SK-N-SH (cell line): ENCODE results near the gene AIP. TPM values are rescaled to one million over a fixed set of nuclear protein-coding genes. Genes with fewer than 3 reads are reported as not detected.

Experiments used
- CTCF ChIA-PET: fragments of 300-600, 350-600 bp; formaldehyde crosslinking; extraction: SDS; loops from one replicate; lab custom pipeline; 2021; lab: Yijun Ruan, JAX
- POLR2A ChIA-PET: fragments of 350-600 bp; sonication (Branson Sonifier 250); formaldehyde crosslinking; extraction: SDS; loops from one replicate; lab custom pipeline; 2020; ENCODE audit warnings: antibody characterized with exemption, inconsistent platforms; lab: Yijun Ruan, JAX
- DNase-seq: peaks from one replicate; pipeline ENCODE4 v3.0.0; 2012
- H2AFZ ChIP-seq: fragments of 200-600 bp; sonication (generic); 2 replicates; pipeline ENCODE4 v1.8.1; 2016; ENCODE audit warnings: antibody characterized with exemption, mild to moderate bottlenecking, low read depth
- H3F3A ChIP-seq: fragments of 200-600 bp; sonication (generic); replicated peaks from 2 replicates; pipeline ENCODE3; 2016; ENCODE audit warnings: antibody characterized with exemption, mild to moderate bottlenecking; ENCODE audit not compliant: insufficient read depth
- H3K27ac ChIP-seq, 2 experiments: fragments of 200-500 bp in 1 of 2; fragments of 200-600 bp in 1 of 2; sonication (Bioruptor generic) in 1 of 2; sonication (generic), shearing (Covaris generic) in 1 of 2; 2 replicates each; pipeline versions ENCODE4 v1.5.1 to v1.6.1; 2014 to 2016; ENCODE audit warnings: low read depth in 2 of 2, inconsistent platforms in 1 of 2, low read length in 1 of 2, mild to moderate bottlenecking in 1 of 2, mixed read lengths in 1 of 2
- H3K27me3 ChIP-seq: fragments of 200-600 bp; sonication (generic), shearing (Covaris generic); 2 replicates; pipeline ENCODE4 v1.6.1; 2016; ENCODE audit warnings: mixed run types; ENCODE audit not compliant: insufficient read depth
- H3K36me3 ChIP-seq, 2 experiments: fragments of 200-500 bp in 1 of 2; fragments of 200-600 bp in 1 of 2; sonication (Bioruptor generic) in 1 of 2; sonication (generic) in 1 of 2; replicated peaks in 1 of 2; 2 replicates each; pipeline versions ENCODE3 to v1.5.1; 2014 to 2016; ENCODE audit warnings: low read length in 1 of 2, mild to moderate bottlenecking in 1 of 2; ENCODE audit not compliant: insufficient read depth in 2 of 2, control insufficient read depth in 1 of 2
- H3K4me1 ChIP-seq, 2 experiments: fragments of 200-500 bp in 1 of 2; fragments of 200-600 bp in 1 of 2; sonication (Bioruptor generic) in 1 of 2; sonication (generic), shearing (Covaris generic) in 1 of 2; 2 replicates each; pipeline versions ENCODE4 v1.5.1 to v1.6.1; 2014 to 2016; ENCODE audit warnings: low read depth in 1 of 2, low read length in 1 of 2, mixed run types in 1 of 2; ENCODE audit not compliant: insufficient read depth in 2 of 2, control insufficient read depth in 1 of 2
- H3K4me2 ChIP-seq: fragments of 200-600 bp; sonication (generic), shearing (Covaris generic); 2 replicates; pipeline ENCODE4 v1.6.1; 2017; ENCODE audit warnings: mixed run types
- H3K4me3 ChIP-seq, 2 experiments: fragments of 200-500 bp in 1 of 2; fragments of 200-600 bp in 1 of 2; sonication (Bioruptor generic) in 1 of 2; sonication (generic), shearing (Covaris generic) in 1 of 2; 2 replicates each; pipeline versions ENCODE4 v1.5.1 to v1.8.1; 2014 to 2016; ENCODE audit warnings: low read depth in 2 of 2, inconsistent platforms in 1 of 2, low read length in 1 of 2, mild to moderate bottlenecking in 1 of 2, mixed read lengths in 1 of 2, moderate library complexity in 1 of 2
- H3K79me2 ChIP-seq: fragments of 200-600 bp; sonication (generic); 2 replicates; pipeline ENCODE4 v1.8.1; 2017; ENCODE audit warnings: mild to moderate bottlenecking; ENCODE audit not compliant: insufficient read depth
- H3K9ac ChIP-seq: fragments of 200-600 bp; sonication (generic); 2 replicates; pipeline ENCODE4 v1.6.1; 2017; ENCODE audit warnings: mixed run types
- H3K9me2 ChIP-seq: fragments of 200-600 bp; sonication (generic); 2 replicates; pipeline ENCODE4 v1.6.1; 2017; ENCODE audit warnings: mixed run types
- H3K9me3 ChIP-seq: fragments of 200-600 bp; sonication (generic); 2 replicates; pipeline ENCODE4 v1.6.1; 2017; ENCODE audit warnings: mixed run types, mild to moderate bottlenecking, moderate library complexity
- H4K20me1 ChIP-seq: fragments of 200-600 bp; sonication (generic); 2 replicates; pipeline ENCODE4 v1.6.1; 2017; ENCODE audit warnings: mild to moderate bottlenecking, mixed run types; ENCODE audit not compliant: insufficient read depth
- CHD2 ChIP-seq: fragments of 150-350 bp; IDR thresholded peaks from 2 replicates; pipeline ENCODE4 v1.6.1; 2018; ENCODE audit warnings: low read length; ENCODE audit not compliant: partially characterized antibody
- ELF1 ChIP-seq: IDR thresholded peaks from 2 replicates; pipeline ENCODE4 v1.4.0; 2012
- EZH2phosphoT487 ChIP-seq: fragments of 200-600 bp; sonication (generic); IDR thresholded peaks from 2 replicates; pipeline ENCODE4 v1.6.1; 2017; ENCODE audit warnings: low read depth, mixed run types, mild to moderate bottlenecking, antibody characterized with exemption, moderate library complexity, borderline replicate concordance
- FOSL2 ChIP-seq: IDR thresholded peaks from 2 replicates; pipeline ENCODE4 v1.4.0; 2012; ENCODE audit warnings: low read depth, mild to moderate bottlenecking, moderate library complexity, borderline replicate concordance
- GABPA ChIP-seq: IDR thresholded peaks from 2 replicates; pipeline ENCODE4 v1.4.0; 2012; ENCODE audit warnings: low read depth, mild to moderate bottlenecking
- GATA2 ChIP-seq: sonication (generic); formaldehyde crosslinking; IDR thresholded peaks from 2 replicates; pipeline ENCODE4 v1.5.0; 2020; ENCODE audit warnings: mild to moderate bottlenecking, missing genetic modification reagents
- MAX ChIP-seq: IDR thresholded peaks from 2 replicates; pipeline ENCODE4 v1.4.0; 2012; ENCODE audit warnings: low read depth
- MEF2A ChIP-seq: IDR thresholded peaks from 2 replicates; pipeline ENCODE4 v1.4.0; 2012; ENCODE audit warnings: low read depth, borderline replicate concordance
- PBX3 ChIP-seq: IDR thresholded peaks from 2 replicates; pipeline ENCODE4; 2012
- RCOR1 ChIP-seq: fragments of 150-350 bp; IDR thresholded peaks from 2 replicates; pipeline ENCODE4 v1.6.1; 2017; ENCODE audit warnings: antibody characterized with exemption, low read length
- REST ChIP-seq: IDR thresholded peaks from 2 replicates; pipeline ENCODE4 v1.6.1; 2012; ENCODE audit warnings: mild to moderate bottlenecking, low read depth, low read length, moderate library complexity
- SIN3A ChIP-seq: IDR thresholded peaks from 2 replicates; pipeline ENCODE4 v1.6.1; 2012; ENCODE audit warnings: low read depth, mild to moderate bottlenecking, low read length, moderate library complexity, borderline replicate concordance
- TEAD4 ChIP-seq: IDR thresholded peaks from 2 replicates; pipeline ENCODE4 v1.4.0; 2012; ENCODE audit warnings: mild to moderate bottlenecking, borderline replicate concordance; ENCODE audit not compliant: insufficient read depth
- YY1 ChIP-seq: IDR thresholded peaks from 2 replicates; pipeline ENCODE4 v1.4.0; 2012; ENCODE audit warnings: low read depth, mild to moderate bottlenecking
- WGBS: methylation state at CpG from one replicate; pipeline ENCODE4 v1.1.6; 2017; ENCODE audit warnings: low lambda C conversion rate; 5-methylcytosine and 5-hydroxymethylcytosine counted together
- polyA plus RNA-seq, 3 experiments: library from polyadenylated mRNA; depleted of rRNA; stranded (reverse); fragments of >200 nt; gene quantifications; 2 replicates each; pipeline ENCODE4 v1.2.3, GENCODE V29; 2012
- TF ChIP-seq, protein P1 (sequence below): IDR thresholded peaks from 2 replicates; pipeline ENCODE4 v1.4.0; 2012; ENCODE audit warnings: low read depth, borderline replicate concordance
- TF ChIP-seq, protein P2 (sequence below): IDR thresholded peaks from 2 replicates; pipeline ENCODE4 v1.4.0; 2012; ENCODE audit warnings: low read depth, borderline replicate concordance
- TF ChIP-seq, protein P3 (sequence below): fragments of 200-600 bp; sonication (generic); IDR thresholded peaks from 2 replicates; pipeline ENCODE4 v1.6.1; 2017; ENCODE audit warnings: antibody characterized with exemption, mild to moderate bottlenecking, moderate library complexity
- TF ChIP-seq, protein P4 (sequence below): fragments of 150-350 bp; IDR thresholded peaks from 2 replicates; pipeline ENCODE4 v1.6.1; 2016; ENCODE audit warnings: mild to moderate bottlenecking, low read depth, low read length

The AIP gene
- polyA plus RNA-seq, 1 of the 3 experiments (the other 2 are of a cell fraction): 207 TPM

DNA sequence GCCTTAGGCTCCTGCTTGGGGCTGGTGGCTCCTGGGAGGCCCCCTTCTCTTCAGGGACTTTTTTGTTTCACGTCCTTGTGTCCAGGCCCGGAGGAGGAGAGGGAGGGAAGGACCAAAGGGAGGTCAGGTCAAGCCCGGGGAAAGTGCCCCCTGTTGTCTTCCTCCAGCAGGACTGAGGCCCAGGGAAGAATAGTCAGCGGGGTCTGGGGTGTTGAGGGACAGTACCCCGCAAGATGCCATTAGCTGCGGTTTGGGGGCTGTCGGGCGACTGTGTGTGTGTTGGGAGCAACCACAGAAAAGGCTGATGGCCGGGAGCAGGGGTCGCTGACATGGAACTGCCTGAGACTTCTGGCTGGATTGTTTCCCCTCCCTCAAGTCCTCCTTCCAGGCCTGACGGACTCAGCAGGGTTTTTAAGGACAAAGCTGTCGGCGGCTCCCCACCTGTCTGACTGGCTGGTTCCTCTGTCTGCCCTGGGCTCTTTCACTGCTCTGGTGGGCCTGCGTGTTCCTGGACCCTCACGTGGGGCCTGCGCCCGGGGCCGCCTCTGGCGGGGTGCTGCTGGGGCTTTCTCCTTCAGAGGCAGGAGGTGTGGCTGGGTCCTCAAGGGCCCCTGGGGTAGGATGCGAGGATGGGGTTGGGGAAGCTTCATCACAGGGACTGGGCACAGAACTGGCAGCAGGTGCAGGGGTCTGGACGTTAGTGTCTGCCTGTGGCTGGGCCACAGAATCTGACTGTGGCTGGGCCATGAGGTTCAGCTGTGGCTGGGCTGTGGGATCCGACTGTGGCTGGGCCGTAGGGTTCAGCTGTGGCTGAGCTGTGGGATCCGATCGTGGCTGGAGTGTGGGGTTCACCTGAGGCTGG, 31.8 kb upstream of the AIP start:
- Histone ChIP-seq H3K9ac (no peak overlapping the region), H3K4me2 (no peak overlapping the region), H3K4me1 (peaks cover 0 to 4% of the 10 kb centered on the region in 2 experiments; a peak in 1 of 4 replicates), H3K9me3 (no peaks in the 10 kb centered on the region), H3K79me2 (no peaks in the 10 kb centered on the region), H3K4me3 (no peak overlapping the region), H3K27me3 (no peaks in the 10 kb centered on the region), H4K20me1 (no peaks in the 10 kb centered on the region), H2AFZ (no peak overlapping the region), H3F3A (no peaks in the 10 kb centered on the region)
- CTCF ChIA-PET: interaction anchor here (0.6 kb wide), 1 partner anchor 75 kb away, joined by 3 read pairs; no protein-coding TSS in a partner anchor
- WGBS: 84% methylated on average over 11 of the region's 25 CpGs
- POLR2A ChIA-PET: interaction anchor here (1.7 kb wide), 1 partner anchor 17 kb away, joined by 5 read pairs; no protein-coding TSS in a partner anchor
- TF ChIP-seq SIN3A: no peak
- TF ChIP-seq, protein P1, sequence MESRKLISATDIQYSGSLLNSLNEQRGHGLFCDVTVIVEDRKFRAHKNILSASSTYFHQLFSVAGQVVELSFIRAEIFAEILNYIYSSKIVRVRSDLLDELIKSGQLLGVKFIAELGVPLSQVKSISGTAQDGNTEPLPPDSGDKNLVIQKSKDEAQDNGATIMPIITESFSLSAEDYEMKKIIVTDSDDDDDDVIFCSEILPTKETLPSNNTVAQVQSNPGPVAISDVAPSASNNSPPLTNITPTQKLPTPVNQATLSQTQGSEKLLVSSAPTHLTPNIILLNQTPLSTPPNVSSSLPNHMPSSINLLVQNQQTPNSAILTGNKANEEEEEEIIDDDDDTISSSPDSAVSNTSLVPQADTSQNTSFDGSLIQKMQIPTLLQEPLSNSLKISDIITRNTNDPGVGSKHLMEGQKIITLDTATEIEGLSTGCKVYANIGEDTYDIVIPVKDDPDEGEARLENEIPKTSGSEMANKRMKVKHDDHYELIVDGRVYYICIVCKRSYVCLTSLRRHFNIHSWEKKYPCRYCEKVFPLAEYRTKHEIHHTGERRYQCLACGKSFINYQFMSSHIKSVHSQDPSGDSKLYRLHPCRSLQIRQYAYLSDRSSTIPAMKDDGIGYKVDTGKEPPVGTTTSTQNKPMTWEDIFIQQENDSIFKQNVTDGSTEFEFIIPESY: no peak
- TF ChIP-seq, protein P2, sequence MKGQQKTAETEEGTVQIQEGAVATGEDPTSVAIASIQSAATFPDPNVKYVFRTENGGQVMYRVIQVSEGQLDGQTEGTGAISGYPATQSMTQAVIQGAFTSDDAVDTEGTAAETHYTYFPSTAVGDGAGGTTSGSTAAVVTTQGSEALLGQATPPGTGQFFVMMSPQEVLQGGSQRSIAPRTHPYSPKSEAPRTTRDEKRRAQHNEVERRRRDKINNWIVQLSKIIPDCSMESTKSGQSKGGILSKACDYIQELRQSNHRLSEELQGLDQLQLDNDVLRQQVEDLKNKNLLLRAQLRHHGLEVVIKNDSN: no peak
- no peak for TF ChIP-seq FOSL2
- no peak for TF ChIP-seq GABPA
- TF ChIP-seq GATA2 (CRISPR knock-in tag): no peak
- no peak for TF ChIP-seq ELF1
- no peak for TF ChIP-seq CHD2
- no peak for TF ChIP-seq PBX3
- TF ChIP-seq, protein P3, sequence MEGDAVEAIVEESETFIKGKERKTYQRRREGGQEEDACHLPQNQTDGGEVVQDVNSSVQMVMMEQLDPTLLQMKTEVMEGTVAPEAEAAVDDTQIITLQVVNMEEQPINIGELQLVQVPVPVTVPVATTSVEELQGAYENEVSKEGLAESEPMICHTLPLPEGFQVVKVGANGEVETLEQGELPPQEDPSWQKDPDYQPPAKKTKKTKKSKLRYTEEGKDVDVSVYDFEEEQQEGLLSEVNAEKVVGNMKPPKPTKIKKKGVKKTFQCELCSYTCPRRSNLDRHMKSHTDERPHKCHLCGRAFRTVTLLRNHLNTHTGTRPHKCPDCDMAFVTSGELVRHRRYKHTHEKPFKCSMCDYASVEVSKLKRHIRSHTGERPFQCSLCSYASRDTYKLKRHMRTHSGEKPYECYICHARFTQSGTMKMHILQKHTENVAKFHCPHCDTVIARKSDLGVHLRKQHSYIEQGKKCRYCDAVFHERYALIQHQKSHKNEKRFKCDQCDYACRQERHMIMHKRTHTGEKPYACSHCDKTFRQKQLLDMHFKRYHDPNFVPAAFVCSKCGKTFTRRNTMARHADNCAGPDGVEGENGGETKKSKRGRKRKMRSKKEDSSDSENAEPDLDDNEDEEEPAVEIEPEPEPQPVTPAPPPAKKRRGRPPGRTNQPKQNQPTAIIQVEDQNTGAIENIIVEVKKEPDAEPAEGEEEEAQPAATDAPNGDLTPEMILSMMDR: no peak
- TF ChIP-seq REST: no peak
- no peak for TF ChIP-seq EZH2phosphoT487
- TF ChIP-seq, protein P4, sequence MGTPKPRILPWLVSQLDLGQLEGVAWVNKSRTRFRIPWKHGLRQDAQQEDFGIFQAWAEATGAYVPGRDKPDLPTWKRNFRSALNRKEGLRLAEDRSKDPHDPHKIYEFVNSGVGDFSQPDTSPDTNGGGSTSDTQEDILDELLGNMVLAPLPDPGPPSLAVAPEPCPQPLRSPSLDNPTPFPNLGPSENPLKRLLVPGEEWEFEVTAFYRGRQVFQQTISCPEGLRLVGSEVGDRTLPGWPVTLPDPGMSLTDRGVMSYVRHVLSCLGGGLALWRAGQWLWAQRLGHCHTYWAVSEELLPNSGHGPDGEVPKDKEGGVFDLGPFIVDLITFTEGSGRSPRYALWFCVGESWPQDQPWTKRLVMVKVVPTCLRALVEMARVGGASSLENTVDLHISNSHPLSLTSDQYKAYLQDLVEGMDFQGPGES: no peak
- no peak for TF ChIP-seq MAX
- no peak for TF ChIP-seq YY1
- no peak for TF ChIP-seq MEF2A
- no peak for TF ChIP-seq RCOR1
- TF ChIP-seq TEAD4: no peak
- TF ChIP-seq, all 33 proteins: peak for 0
- no peaks in the 10 kb centered on the region for H3K9me2 ChIP-seq
- no peak overlapping the region for H3K27ac ChIP-seq
- no peaks in the 10 kb centered on the region for H3K36me3 ChIP-seq
- no peak for DNase-seq
